Natural killer cell treated with Interleukin-12 subunit alpha and Interleukin-12 subunit beta and Interleukin-15 and Interleukin-18, amount 100 ng/mL, for 72 hours (primary cell): ENCODE measurements around the gene AGXT. TPM values are rescaled to one million over a fixed set of nuclear protein-coding genes. Genes with fewer than 3 reads are reported as not detected.

Experiments used
- ATAC-seq, 2 donors: fragments of 150-1000 bp; cut with Tn5 transposase in 1 of 2; sonication (Bioruptor Pico), chemical (Tn5 transposase) in 1 of 2; 2 replicates each; pipeline ENCODE4 v1.10.0; 2021
- DNase-seq: peaks from one replicate; pipeline ENCODE4 v3.0.0; 2022; ENCODE audit warnings: low spot score
- H3K27ac Mint-ChIP-seq, 2 donors: 1 replicate in 1 of 2; 2 replicates in 1 of 2; pipeline ENCODE4 v1.8.0; 2022; ENCODE audit warnings: mixed read lengths in 2 of 2, mild to moderate bottlenecking in 1 of 2, moderate library complexity in 1 of 2
- H3K27me3 Mint-ChIP-seq, 2 donors: 1 replicate in 1 of 2; 2 replicates in 1 of 2; pipeline ENCODE4 v1.8.0; 2022; ENCODE audit warnings: mixed read lengths in 2 of 2
- H3K36me3 Mint-ChIP-seq: one replicate; pipeline ENCODE4 v1.8.0; 2022; ENCODE audit warnings: mixed read lengths
- H3K4me1 Mint-ChIP-seq, 2 donors: 1 replicate in 1 of 2; 2 replicates in 1 of 2; pipeline ENCODE4 v1.8.0; 2022; ENCODE audit warnings: low read depth in 2 of 2, mixed read lengths in 2 of 2, mild to moderate bottlenecking in 1 of 2
- H3K4me3 Mint-ChIP-seq: one replicate; pipeline ENCODE4 v1.8.0; 2022; ENCODE audit warnings: mixed read lengths
- H3K9me3 Mint-ChIP-seq: 2 replicates; pipeline ENCODE4 v1.8.0; 2022; ENCODE audit warnings: mixed read lengths
- total RNA-seq, 2 donors: library from RNA; stranded (reverse); gene quantifications; one replicate each; pipeline ENCODE4 v1.2.3, GENCODE V29; 2022

Gene AGXT
- total RNA-seq, 2 donors from 2014 or later, result not detected

DNA sequence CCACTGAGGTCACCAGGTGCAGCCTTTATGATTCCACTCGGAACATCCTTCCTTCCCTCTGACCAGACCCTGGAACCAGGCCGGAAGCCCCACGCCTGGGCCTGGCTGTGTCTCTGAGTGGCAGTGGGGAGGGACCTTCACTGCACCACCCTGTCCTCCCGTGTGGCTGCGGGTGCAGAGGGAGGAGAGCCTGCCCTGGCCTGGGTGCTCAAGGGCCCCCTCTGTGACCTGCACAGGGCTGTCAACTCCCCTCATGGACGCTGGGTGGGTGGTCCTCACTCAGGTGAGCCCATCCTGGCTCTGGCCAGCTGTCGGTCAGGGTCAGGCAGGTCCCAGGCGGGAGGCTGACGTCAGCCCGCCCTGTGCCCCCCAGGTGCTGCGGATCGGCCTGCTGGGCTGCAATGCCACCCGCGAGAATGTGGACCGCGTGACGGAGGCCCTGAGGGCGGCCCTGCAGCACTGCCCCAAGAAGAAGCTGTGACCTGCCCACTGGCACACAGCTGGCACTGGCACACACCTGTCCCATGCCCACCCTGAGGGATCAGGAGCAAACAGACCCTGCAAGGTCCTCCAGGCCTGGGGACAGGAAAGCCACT, 9.8 kb downstream of the AGXT start:
- ATAC-seq (peak in 1 of 2 donors; percentile 3), DNase-seq (no peak)
- no peak overlapping the region for H3K27ac Mint-ChIP-seq

DNA sequence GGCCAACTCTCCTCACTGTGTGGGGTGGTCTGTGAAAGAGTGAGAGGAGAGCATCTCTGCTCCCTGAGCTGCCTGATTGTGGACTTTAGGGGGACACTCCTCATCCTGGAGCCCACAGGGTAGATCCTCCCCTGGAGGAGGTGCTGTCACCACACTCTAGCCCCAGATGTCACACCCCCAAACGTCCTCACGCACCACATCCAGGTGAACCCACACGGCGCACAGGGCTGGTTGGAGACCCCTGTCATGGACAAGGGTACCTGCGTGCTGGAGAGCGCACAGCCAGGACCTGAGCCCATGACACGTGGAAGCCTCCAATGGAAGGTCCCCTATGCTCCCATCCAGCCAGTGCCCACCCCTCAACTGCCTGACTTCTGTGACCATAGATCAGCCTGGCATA, 10.5 kb downstream of the AGXT start:
- Mint-ChIP-seq H3K4me3 (no peak overlapping the region), H3K27ac (no peak overlapping the region), H3K9me3 (no peaks in the 10 kb centered on the region), H3K27me3 (peaks cover 0 to 5% of the 10 kb centered on the region in 2 donors), H3K4me1 (no peaks in the 10 kb centered on the region), H3K36me3 (no peaks in the 10 kb centered on the region)
- DNase-seq, result no peak
- ATAC-seq, result no peak

More for the DNA sequence above, 9.8 kb downstream of the AGXT start:
- no peak overlapping the region for H3K4me3 Mint-ChIP-seq
- H3K9me3 Mint-ChIP-seq, result no peaks in the 10 kb centered on the region
- peaks cover 0 to 5% of the 10 kb centered on the region in 2 donors for H3K27me3 Mint-ChIP-seq
- H3K36me3 Mint-ChIP-seq, result no peaks in the 10 kb centered on the region
- no peaks in the 10 kb centered on the region for H3K4me1 Mint-ChIP-seq

DNA sequence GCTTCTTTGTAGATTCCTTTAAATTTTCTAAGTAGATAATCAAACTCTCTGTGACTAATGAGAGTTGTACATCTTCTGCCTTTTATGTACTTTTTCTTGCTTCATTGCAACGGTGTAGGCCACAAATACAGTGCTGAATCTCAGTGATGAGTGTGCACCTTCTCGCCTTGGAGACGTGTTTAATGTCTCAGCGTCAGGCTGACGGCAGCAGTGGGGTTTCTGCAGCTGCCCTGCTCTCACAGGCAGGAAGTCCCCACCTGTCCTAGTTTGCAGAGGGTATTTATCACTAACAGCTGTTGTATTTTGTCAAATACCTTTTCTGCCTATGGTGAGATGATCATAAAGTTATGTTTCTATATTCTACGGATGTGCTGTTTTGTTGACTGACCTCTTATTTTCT, 13.3 kb downstream of the AGXT start:
- Mint-ChIP-seq H3K4me1 (no peaks in the 10 kb centered on the region), H3K4me3 (no peak overlapping the region), H3K27ac (no peak overlapping the region), H3K9me3 (no peaks in the 10 kb centered on the region), H3K27me3 (peaks cover 0 to 5% of the 10 kb centered on the region in 2 donors), H3K36me3 (no peaks in the 10 kb centered on the region)
- ATAC-seq (no peak), DNase-seq (no peak)

DNA sequence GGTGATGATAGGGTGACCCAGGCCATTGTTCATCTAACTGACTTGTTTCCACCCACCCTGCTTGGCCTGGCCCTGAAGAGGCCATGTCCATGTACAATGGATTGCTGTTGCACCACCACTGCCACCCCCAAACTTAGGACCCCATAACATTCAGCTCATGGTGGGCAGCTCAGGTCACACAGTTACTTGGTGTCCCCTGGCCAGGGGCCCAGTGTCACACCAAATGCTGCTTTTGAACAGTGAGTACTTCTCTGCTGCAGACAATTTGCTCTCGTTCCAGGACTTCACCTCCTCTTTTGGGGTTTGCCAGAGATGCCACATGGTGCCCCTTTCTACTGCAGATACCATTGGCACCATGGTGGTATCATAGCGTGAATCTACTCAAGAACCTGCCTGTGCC, 15.6 kb downstream of the AGXT start:
- Mint-ChIP-seq H3K36me3 (no peaks in the 10 kb centered on the region), H3K9me3 (no peaks in the 10 kb centered on the region), H3K27ac (no peak overlapping the region), H3K4me1 (no peaks in the 10 kb centered on the region), H3K27me3 (peaks cover 0 to 5% of the 10 kb centered on the region in 2 donors), H3K4me3 (no peak overlapping the region)
- DNase-seq (no peak), ATAC-seq (no peak)

DNA sequence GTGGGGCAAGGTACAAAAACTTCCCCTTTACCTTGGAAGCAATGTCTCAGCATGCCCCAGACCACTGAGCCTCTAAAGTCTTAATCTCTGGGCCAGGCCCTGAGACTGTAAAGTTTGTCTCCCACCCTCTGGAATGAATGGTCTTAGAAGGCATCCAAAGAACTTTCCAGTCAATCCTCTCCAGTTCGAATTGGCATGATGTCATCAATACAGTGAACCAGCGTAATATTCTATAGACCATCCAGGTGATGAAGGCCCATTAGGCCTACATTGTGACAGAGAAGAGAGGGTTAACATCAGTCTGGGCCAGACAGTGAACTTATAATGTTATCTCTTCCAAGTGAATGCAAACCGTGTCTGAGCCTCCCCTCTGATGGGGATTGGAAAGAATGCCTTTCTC, 16.1 kb downstream of the AGXT start:
- no peak overlapping the region for H3K27ac Mint-ChIP-seq
- no peak overlapping the region for H3K4me3 Mint-ChIP-seq
- ATAC-seq (no peak), DNase-seq (no peak)
- no peaks in the 10 kb centered on the region for H3K4me1 Mint-ChIP-seq
- H3K27me3 Mint-ChIP-seq, result peaks cover 0 to 5% of the 10 kb centered on the region in 2 donors
- no peaks in the 10 kb centered on the region for H3K9me3 Mint-ChIP-seq
- no peaks in the 10 kb centered on the region for H3K36me3 Mint-ChIP-seq

DNA sequence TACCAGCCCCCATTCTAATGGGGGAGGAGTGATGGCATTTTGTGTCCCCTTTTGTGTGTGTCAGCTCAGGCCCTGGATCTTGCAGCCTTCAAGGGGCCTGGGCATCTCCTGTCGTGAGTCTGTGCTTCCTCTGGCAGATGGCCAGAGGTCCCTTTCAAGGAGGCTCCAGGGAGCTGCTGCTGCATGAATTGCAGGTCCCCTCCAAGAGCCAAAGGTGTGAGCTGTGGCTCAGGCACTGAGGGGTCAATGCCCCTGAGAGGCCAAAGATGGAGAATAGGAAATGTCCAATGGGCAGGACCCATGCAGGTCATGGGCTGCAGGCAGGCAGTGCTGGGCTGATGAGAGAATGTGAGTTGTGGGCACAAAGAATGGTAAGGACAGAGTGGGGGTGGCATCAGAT, 16.9 kb downstream of the AGXT start:
- Mint-ChIP-seq H3K4me1 (no peaks in the 10 kb centered on the region), H3K36me3 (no peaks in the 10 kb centered on the region), H3K27ac (no peak overlapping the region), H3K4me3 (no peak overlapping the region), H3K27me3 (peaks cover 0 to 5% of the 10 kb centered on the region in 2 donors), H3K9me3 (no peaks in the 10 kb centered on the region)
- DNase-seq, result no peak
- ATAC-seq, result no peak

DNA sequence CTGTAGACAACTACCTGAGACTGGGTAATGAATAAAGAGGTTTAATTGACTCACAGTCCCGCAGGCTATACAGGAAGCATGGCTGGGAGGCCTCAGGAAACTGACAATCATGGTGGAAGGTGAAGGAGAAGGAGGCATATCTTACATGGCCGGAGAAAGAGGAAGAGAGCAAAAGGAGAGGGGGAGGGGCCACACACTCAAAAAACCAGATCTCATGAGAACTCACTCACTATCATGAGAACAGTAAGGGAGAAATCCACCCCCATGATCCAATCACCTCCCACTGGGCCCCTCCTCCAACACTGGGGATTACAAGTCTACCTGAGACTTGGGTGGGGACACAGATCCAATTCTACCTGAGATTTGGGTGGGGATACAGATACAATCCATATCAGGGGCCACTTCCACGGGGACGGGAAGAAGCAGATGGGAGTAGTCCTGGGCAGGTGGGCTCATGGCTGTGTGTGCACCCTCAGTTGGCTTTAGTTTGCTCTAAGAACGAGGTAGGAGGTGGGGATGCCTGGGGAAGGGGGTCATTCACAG, 17.5 kb downstream of the AGXT start:
- Mint-ChIP-seq H3K4me1 (no peaks in the 10 kb centered on the region), H3K9me3 (no peaks in the 10 kb centered on the region), H3K27ac (no peak overlapping the region), H3K4me3 (no peak overlapping the region), H3K27me3 (peaks cover 0 to 5% of the 10 kb centered on the region in 2 donors), H3K36me3 (no peaks in the 10 kb centered on the region)
- ATAC-seq, result no peak
- DNase-seq, result no peak

DNA sequence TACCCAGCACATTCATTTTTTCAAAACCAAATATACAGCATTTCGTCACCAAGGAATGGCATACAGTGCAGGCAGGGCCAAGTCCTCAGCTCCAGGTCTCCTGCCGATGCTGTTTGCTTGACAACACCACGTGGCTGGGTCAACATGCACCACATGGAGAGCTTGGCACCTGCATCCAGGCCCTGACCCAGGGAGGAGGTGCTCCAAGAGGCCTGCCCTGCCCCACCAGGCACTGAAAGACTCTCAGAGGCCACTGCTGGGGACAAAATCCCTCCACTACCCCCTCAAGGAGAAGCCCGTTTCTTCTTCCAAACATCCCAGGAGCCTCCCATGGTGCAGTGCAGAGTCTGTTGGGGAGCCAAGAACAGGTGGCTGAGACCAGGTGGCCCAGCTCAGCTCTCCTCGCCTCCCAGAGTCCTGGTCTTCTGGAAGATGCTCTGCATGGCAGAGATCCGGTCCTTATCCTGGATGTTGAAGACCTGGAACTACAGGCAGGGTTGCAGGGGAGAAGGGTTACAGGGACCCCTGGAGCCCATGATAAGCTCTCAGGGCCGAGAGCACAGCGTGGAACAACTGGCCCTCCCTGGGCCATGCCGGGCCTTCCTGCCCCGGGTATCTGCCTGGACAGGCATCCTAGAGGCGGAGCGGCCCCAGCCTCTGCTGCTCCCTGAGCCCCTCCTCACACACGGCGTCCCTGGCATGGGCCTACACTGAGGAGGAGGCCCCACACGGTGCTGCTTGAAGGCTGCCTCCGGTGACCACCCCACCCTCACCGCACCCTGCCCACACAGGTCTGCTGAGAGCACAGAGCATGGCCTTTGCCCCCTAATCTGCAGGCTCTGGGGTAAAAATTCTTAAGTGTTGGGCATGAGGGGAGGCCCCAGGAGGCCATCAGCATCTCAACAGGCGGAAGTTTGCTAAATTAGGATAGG, 18.3 kb downstream of the AGXT start:
- H3K9me3 Mint-ChIP-seq, result no peaks in the 10 kb centered on the region
- H3K4me1 Mint-ChIP-seq, result no peaks in the 10 kb centered on the region
- H3K27me3 Mint-ChIP-seq, result peaks cover 0 to 5% of the 10 kb centered on the region in 2 donors
- no peak overlapping the region for H3K27ac Mint-ChIP-seq
- no peaks in the 10 kb centered on the region for H3K36me3 Mint-ChIP-seq
- no peak overlapping the region for H3K4me3 Mint-ChIP-seq
- no peak for DNase-seq
- ATAC-seq, result no peak

DNA sequence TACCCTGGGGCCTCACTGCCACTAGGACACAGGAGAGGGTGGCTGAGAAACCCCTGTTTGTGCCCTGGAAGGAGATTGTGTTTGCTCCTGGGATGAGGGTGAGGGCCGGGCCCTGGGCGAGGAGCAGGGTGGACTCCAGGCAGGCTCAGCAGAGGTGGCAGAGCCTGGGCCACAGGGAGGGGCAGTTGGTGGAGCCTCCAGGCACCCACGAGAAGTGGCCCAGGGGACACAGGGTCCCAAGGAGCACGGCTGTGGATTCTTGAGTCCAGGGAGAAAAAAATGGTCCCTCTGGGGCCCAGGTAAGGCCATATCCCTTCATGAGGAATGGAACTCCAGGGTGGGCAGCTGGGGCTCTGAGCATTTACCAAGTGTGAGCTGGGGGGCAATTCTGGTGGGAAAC, 19.0 kb downstream of the AGXT start:
- DNase-seq, result no peak

DNA sequence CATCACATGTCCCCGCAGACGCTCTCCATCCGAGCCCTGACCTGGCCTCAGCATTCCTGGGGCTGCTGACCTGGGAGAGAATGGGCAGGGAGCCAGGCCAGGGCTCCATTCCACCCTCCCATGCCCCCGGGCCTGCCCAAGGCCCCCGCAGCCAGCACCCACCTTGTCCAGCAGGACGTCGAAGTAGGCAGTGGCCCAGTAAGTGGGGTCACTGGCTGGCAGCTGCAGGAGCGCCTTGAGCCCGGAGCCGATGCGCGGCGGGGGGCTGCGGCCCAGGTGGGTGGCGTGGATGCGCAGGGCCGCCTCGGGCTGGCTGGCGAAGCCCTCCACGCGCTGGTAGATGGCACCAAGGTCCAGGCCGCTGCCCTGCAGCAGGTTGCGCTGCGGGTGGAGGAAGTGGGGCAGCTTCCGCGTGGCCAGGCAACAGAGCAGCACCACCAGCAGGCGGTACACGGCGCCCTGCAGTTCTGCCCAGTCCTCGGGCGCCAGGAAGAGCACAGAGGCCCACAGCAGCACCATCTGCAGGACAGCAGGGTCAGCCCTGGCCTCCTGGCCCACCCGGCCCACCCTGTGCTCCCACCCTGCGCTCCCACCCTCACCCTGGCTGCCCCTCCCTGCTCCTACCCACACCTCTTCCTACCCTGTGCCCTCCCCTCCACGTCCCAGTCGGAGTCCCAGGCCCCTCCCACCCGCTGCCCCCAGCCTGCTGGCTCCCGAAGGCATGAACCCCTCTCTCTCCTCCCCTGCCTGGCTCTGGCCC, 19.7 kb downstream of the AGXT start:
- no peaks in the 10 kb centered on the region for H3K9me3 Mint-ChIP-seq
- H3K36me3 Mint-ChIP-seq, result no peaks in the 10 kb centered on the region
- DNase-seq (no peak), ATAC-seq (no peak)
- no peaks in the 10 kb centered on the region for H3K4me1 Mint-ChIP-seq
- H3K4me3 Mint-ChIP-seq, result no peak overlapping the region
- peaks cover 0 to 2% of the 10 kb centered on the region in 2 donors for H3K27me3 Mint-ChIP-seq
- H3K27ac Mint-ChIP-seq, result no peak overlapping the region

More for the DNA sequence above, 19.0 kb downstream of the AGXT start:
- H3K4me3 Mint-ChIP-seq, result no peak overlapping the region
- ATAC-seq, result no peak
- H3K27me3 Mint-ChIP-seq, result peaks cover 0 to 4% of the 10 kb centered on the region in 2 donors
- no peaks in the 10 kb centered on the region for H3K36me3 Mint-ChIP-seq
- H3K27ac Mint-ChIP-seq, result no peak overlapping the region
- H3K4me1 Mint-ChIP-seq, result no peaks in the 10 kb centered on the region
- no peaks in the 10 kb centered on the region for H3K9me3 Mint-ChIP-seq

DNA sequence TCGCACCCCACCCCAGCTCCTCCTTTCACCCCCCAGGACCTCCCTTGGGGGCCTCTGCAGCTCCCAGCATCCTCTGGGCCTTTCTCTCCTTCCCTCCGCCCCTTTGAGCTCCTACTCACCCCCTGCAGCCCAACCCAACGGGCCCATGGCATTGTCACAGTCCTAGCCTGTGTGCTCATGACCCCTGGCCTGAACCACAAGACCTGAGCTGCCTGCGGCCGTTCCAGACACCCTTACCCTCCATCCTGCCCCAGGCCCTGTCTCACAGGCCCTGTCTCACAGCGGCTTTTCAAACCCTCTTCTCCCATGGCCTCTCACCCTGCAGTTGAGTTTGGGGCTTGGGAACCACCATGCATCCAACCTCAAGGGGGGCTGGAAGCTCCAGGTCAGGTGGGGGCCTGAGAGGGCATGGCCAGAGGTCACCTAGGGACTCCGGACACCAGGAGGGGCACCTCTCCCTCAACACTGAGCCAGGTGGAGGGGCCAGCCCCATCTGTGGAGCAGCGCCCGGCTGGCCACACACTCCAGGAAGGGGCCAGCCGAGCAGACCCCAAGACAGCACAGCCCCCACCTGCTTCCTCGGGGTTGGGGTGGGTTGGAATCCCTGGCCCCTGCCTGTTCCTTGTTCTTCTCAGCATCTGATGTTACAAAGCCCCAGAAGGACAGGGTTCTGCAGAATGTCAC, 20.4 kb downstream of the AGXT start:
- Mint-ChIP-seq H3K9me3 (no peaks in the 10 kb centered on the region), H3K27me3 (no peaks in the 10 kb centered on the region), H3K4me3 (no peak overlapping the region), H3K4me1 (no peaks in the 10 kb centered on the region), H3K36me3 (no peaks in the 10 kb centered on the region), H3K27ac (no peak overlapping the region)
- no peak for ATAC-seq
- no peak for DNase-seq

DNA sequence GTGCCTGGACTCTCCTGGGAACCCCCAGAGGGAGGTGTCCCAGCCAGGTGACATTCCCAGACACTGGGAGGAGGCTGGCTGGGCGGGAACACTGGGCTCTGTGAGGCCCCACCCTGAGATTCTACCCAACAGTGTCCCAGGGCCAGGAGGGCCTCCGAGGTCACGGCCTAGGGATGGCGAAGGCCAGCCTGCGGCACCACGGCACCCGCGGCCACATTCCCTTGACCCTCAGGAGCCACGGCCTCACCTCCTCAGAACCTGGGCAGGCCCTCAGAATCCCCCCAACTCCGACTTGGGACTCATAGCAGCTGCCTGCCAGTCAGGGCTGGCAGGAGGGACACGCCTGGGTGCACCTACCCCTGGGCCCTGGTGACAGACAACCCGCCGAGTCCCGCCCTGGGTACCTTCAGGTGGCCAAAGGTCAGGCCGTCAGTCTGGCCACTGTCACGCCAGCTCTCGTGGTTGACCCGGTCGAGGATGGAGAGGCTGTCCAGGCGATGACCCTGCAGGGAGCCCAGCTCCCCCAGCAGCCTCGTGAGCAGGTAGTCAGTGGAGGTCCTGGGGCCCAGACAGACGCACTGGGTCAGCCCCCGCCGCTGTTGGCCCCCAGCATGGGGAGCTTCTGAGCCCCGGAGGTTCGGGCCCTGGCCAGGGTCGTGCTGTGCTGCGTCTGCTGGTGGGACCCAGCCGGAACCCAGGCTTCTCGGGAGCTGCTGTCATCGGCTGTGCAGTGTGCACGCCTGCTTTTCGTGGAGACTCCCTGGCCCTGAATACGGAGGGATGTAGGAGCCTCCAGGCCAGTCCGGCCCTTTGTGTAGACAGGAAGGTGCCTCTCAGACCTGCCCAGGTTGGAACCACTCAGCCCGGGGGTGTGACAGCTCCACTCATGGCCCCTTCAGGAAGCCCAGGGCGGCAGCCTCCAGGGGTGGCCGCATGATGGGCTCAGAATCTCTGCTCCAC, 21.3 kb downstream of the AGXT start:
- Mint-ChIP-seq H3K27ac (no peak overlapping the region), H3K36me3 (no peaks in the 10 kb centered on the region), H3K4me1 (no peaks in the 10 kb centered on the region), H3K4me3 (no peak overlapping the region), H3K9me3 (no peaks in the 10 kb centered on the region), H3K27me3 (no peaks in the 10 kb centered on the region)
- no peak for ATAC-seq
- no peak for DNase-seq
